K562 (cell line): ENCODE results near the gene PPP1R15A. TPM values are rescaled to one million over a fixed set of nuclear protein-coding genes. Genes with fewer than 3 reads are reported as not detected.

ENCODE experiments used
- ATAC-seq: fragments of 200-7000 bp; cut with Tn5 transposase; 3 replicates; pipeline ENCODE4 v1.9.1; 2020; ENCODE audit warnings: moderate library complexity
- BruUV-seq: library from RNA; stranded (reverse); fragments of 400-500 nt; replicated peaks from 2 replicates; lab custom pipeline; 2021; lab: Mats Ljungman, UMichigan
- CTCF ChIA-PET: fragments of 300-600 bp; formaldehyde crosslinking; extraction: SDS; loops from one replicate; lab custom pipeline; 2021; ENCODE audit warnings: low intra/inter-chr PET ratio; lab: Yijun Ruan, JAX
- POLR2A ChIA-PET: fragments of 300-600, 350-650 bp; sonication (Branson Sonifier 250); formaldehyde crosslinking; extraction: SDS; loops from one replicate; lab custom pipeline; 2021; ENCODE audit warnings: antibody characterized with exemption, inconsistent platforms; lab: Yijun Ruan, JAX
- DNase-seq, 4 experiments: peaks; one replicate each; pipeline versions ENCODE4 v3.0.0 to v3.0.0-alpha.2; 2011 to 2018; ENCODE audit warnings: low spot score in 3 of 4, mixed read lengths in 3 of 4; ENCODE audit errors: extremely low read depth in 1 of 4
- FAIRE-seq: peaks from 2 replicates; lab custom pipeline; 2011; peaks lifted over from hg19 to GRCh38; lab: Jason Lieb, UNC
- H2AFZ ChIP-seq: 2 replicates; pipeline ENCODE4 v1.6.0; 2011; ENCODE audit warnings: low read depth, low read length, control low read depth, inconsistent platforms
- H3K27ac ChIP-seq: fragments of 200-600 bp; 3 replicates; pipeline ENCODE4 v1.8.0; 2011; ENCODE audit warnings: low read depth, mild to moderate bottlenecking, control low read depth, inconsistent platforms, low read length, moderate library complexity, mixed read lengths; ENCODE audit errors: extremely low read depth
- H3K27me3 ChIP-seq, 2 experiments: fragments of 300-600 bp in 1 of 2; 2 replicates in 1 of 2; 3 replicates in 1 of 2; pipeline versions ENCODE4 v1.6.0 to v1.8.0; 2011; ENCODE audit warnings: inconsistent platforms in 2 of 2, low read length in 2 of 2, mild to moderate bottlenecking in 1 of 2, mixed read lengths in 1 of 2, moderate library complexity in 1 of 2; ENCODE audit not compliant: control insufficient read depth in 2 of 2, insufficient read depth in 2 of 2
- H3K36me3 ChIP-seq: fragments of 300-600 bp; 3 replicates; pipeline ENCODE4 v1.8.0; 2011; ENCODE audit warnings: mild to moderate bottlenecking, low read length, inconsistent platforms; ENCODE audit not compliant: control insufficient read depth, insufficient read depth
- H3K4me1 ChIP-seq, 2 experiments: fragments of 200-600 bp in 1 of 2; replicated peaks in 1 of 2; 2 replicates in 1 of 2; 3 replicates in 1 of 2; pipeline versions ENCODE4 v1.5.1 to v1.8.0; 2011; ENCODE audit warnings: inconsistent platforms in 2 of 2, low read length in 2 of 2, mild to moderate bottlenecking in 1 of 2, mixed read lengths in 1 of 2, moderate library complexity in 1 of 2; ENCODE audit not compliant: control insufficient read depth in 2 of 2, insufficient read depth in 2 of 2
- H3K4me2 ChIP-seq: 2 replicates; pipeline ENCODE4 v1.6.1; 2011; ENCODE audit warnings: low read length, control low read depth, inconsistent platforms, mixed read lengths; ENCODE audit not compliant: insufficient read depth
- H3K4me3 ChIP-seq: fragments of 200-600 bp; sonication (generic), shearing (Covaris generic); 2 replicates; pipeline ENCODE4 v1.5.1; 2016; ENCODE audit warnings: control low read depth, inconsistent platforms
- H3K79me2 ChIP-seq: fragments of 200-600 bp; 3 replicates; pipeline ENCODE4 v1.8.0; 2011; ENCODE audit warnings: low read length, inconsistent platforms; ENCODE audit not compliant: control insufficient read depth, insufficient read depth
- H3K9ac ChIP-seq, 2 experiments: 2 replicates each; pipeline versions ENCODE4 v1.6.0 to v1.6.1; 2011; ENCODE audit warnings: low read depth in 2 of 2, low read length in 2 of 2, control low read depth in 1 of 2, inconsistent platforms in 1 of 2, mild to moderate bottlenecking in 1 of 2, mixed read lengths in 1 of 2; ENCODE audit not compliant: insufficient read depth in 1 of 2
- H3K9me1 ChIP-seq: one replicate; pipeline ENCODE4 v1.6.0; 2011; ENCODE audit warnings: inconsistent platforms, mild to moderate bottlenecking, low read length, moderate library complexity; ENCODE audit not compliant: control insufficient read depth, insufficient read depth
- H3K9me3 ChIP-seq: replicated peaks from 2 replicates; pipeline ENCODE4 v1.5.1; 2011; ENCODE audit warnings: low read depth, low read length, inconsistent platforms; ENCODE audit not compliant: control insufficient read depth, insufficient read depth
- H4K20me1 ChIP-seq: replicated peaks from 2 replicates; pipeline ENCODE4 v1.6.1; 2011; ENCODE audit warnings: low read length, inconsistent platforms, mixed read lengths; ENCODE audit not compliant: control insufficient read depth, insufficient read depth
- BCL6 ChIP-seq: fragments of 250-450 bp; sonication (Bioruptor Pico); IDR thresholded peaks from 2 replicates; pipeline ENCODE4 v1.4.0; 2020
- LEF1 ChIP-seq: fragments of 450-650 bp; IDR thresholded peaks from 2 replicates; pipeline ENCODE4 v1.6.1; 2016; ENCODE audit warnings: mild to moderate bottlenecking
- MCM5 ChIP-seq: fragments of 450-650 bp; IDR thresholded peaks from 2 replicates; pipeline ENCODE4 v1.6.1; 2016; ENCODE audit warnings: low read depth
- MEF2D ChIP-seq: conservative IDR thresholded peaks from 2 replicates; pipeline ENCODE4 v1.6.1; 2016; ENCODE audit warnings: low read depth, missing genetic modification characterization, missing compliant biosample characterization
- NCOA6 ChIP-seq: fragments of 450-650 bp; IDR thresholded peaks from 2 replicates; pipeline ENCODE4 v1.6.1; 2017; ENCODE audit warnings: mild to moderate bottlenecking
- PHF21A ChIP-seq: fragments of 450-650 bp; IDR thresholded peaks from 2 replicates; pipeline ENCODE4 v1.6.1; 2017; ENCODE audit warnings: low read depth, borderline replicate concordance
- RBM39 ChIP-seq: fragments of 200-400 bp; formaldehyde crosslinking; optimal IDR thresholded peaks from 2 replicates; pipeline ENCODE3; 2018; ENCODE audit warnings: low read depth, low read length
- SETDB1 ChIP-seq: IDR thresholded peaks from one replicate; pipeline ENCODE4 v1.6.1; 2012; ENCODE audit warnings: low read length, control low read depth, inconsistent platforms
- ZBTB8A ChIP-seq: fragments of 450-650 bp; IDR thresholded peaks from 2 replicates; pipeline ENCODE4 v1.6.1; 2018; ENCODE audit warnings: mild to moderate bottlenecking, moderate library complexity; ENCODE audit not compliant: partially characterized antibody
- ZNF551 ChIP-seq: fragments of 250-450 bp; sonication (Bioruptor Pico); IDR thresholded peaks from 2 replicates; pipeline ENCODE4 v1.5.0; 2021; ENCODE audit warnings: mild to moderate bottlenecking, moderate library complexity
- ZNF76 ChIP-seq: fragments of 250-450 bp; sonication (Bioruptor Pico); IDR thresholded peaks from 2 replicates; pipeline ENCODE4 v1.4.0; 2020; ENCODE audit warnings: mild to moderate bottlenecking, moderate library complexity, borderline replicate concordance
- WGBS: fragments of 100-300 bp; shearing (Covaris generic); methylation state at CpG from one replicate; pipeline ENCODE4 v1.1.6; 2016; ENCODE audit warnings: low coverage, mixed read lengths; ENCODE audit not compliant: insufficient coverage; ENCODE audit errors: missing lambda C conversion rate; 5-methylcytosine and 5-hydroxymethylcytosine counted together
- in situ Hi-C: fragments of 300-500 bp; cut with MboI; formaldehyde crosslinking; loops from 4 replicates; pipeline ENCODE4 v1.15.0; 2018; ENCODE audit warnings: inconsistent platforms, mixed read lengths
- intact Hi-C: fragments of 100-400 bp; cut with micrococcal nuclease; formaldehyde crosslinking; loops from 2 replicates; pipeline ENCODE4 v1.14.2; 2022
- polyA plus RNA-seq, 8 experiments: library from polyadenylated mRNA; depleted of rRNA in 4 of 8; stranded (reverse) in 5 of 8; unstranded in 3 of 8; fragments of >200 nt; fragmentation: Nextera tagmentation in 2 of 8; fragmentation: Illumina TruSeq in 1 of 8; extraction: Ambion mirVana in 2 of 8; extraction: Trizol in 1 of 8; gene quantifications; 2 replicates each; pipeline versions ENCODE4 v1.2.1 to v1.2.3, GENCODE V29; 2011 to 2014; ENCODE audit warnings: inconsistent platforms in 1 of 8, missing spikeins in 1 of 8
- total RNA-seq, 7 experiments: library from RNA; depleted of rRNA in 6 of 7; stranded (reverse); fragments of >200 nt in 6 of 7; fragmentation: Illumina TruSeq in 2 of 7; extraction: Trizol in 2 of 7; gene quantifications; 2 replicates each; pipeline versions ENCODE4 v1.2.1 to v1.2.3, GENCODE V29; 2011 to 2021; ENCODE audit warnings: low replicate concordance in 1 of 7
- TF ChIP-seq, protein P1 (sequence below): fragments of 450-650 bp; IDR thresholded peaks from 2 replicates; pipeline ENCODE4 v1.6.1; 2016; ENCODE audit warnings: mild to moderate bottlenecking
- TF ChIP-seq, protein P2 (sequence below): IDR thresholded peaks from 2 replicates; pipeline ENCODE4 v1.6.1; 2012; ENCODE audit warnings: low read depth, low read length, improper control_type of control experiment, borderline replicate concordance
- TF ChIP-seq, protein P3 (sequence below): fragments of 200-800 bp; sonication (Bioruptor generic); IDR thresholded peaks from 2 replicates; pipeline ENCODE4 v1.6.1; 2017; ENCODE audit warnings: missing genetic modification characterization, missing compliant biosample characterization
- TF ChIP-seq, protein P4 (sequence below): conservative IDR thresholded peaks from 2 replicates; pipeline ENCODE4 v1.6.1; 2011; ENCODE audit warnings: low read depth, mild to moderate bottlenecking, low read length; ENCODE audit not compliant: control insufficient read depth
- TF ChIP-seq, protein P5 (sequence below): fragments of 250-450 bp; sonication (Bioruptor Pico); IDR thresholded peaks from 2 replicates; pipeline ENCODE4 v1.8.0; 2022; ENCODE audit warnings: inconsistent platforms, mild to moderate bottlenecking, moderate library complexity, borderline replicate concordance

The PPP1R15A gene
- total and polyA plus RNA-seq, 9 of the 15 experiments (the other 6 are each of a cell fraction or from before 2014, with no cell fraction given) = 0.42 to 73.7 (median 44.0) TPM

DNA sequence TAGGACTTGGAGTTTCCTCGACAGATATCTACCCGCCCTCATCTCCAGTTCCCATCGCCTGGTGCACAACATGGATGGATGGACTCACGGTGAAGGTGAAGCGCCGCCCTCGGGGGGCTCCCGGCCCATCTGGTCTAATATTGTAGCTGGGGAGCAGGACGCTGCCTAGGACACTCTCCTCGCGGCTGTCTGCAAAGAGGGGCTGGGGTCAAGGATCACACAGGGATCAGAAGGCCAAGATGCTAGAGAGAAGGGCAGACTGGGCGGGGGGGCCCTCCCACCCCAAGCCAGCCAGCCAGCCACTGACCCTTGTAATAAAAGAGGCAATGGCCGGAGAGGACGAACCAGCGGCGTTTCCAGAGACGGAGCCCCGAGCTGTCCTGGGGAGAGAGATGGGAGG, 10.9 kb upstream of the PPP1R15A start:
- H4K20me1 ChIP-seq = no peaks in the 10 kb centered on the region
- FAIRE-seq = no peak
- DNase-seq = no peak
- H3K9ac ChIP-seq = peak overlapping the region in 1 of 2 experiments; percentile 50; a peak in 1 of 4 replicates
- WGBS = 86% methylated on average over 18 of the region's 18 CpGs
- H3K27me3 ChIP-seq = no peaks in the 10 kb centered on the region
- no peaks in the 10 kb centered on the region for H3K9me1 ChIP-seq
- no peak for ATAC-seq
- H3K4me1 ChIP-seq = peaks cover 12 to 48% of the 10 kb centered on the region in 2 experiments; a peak in 4 of 5 replicates
- ChIA-PET CTCF (no interaction called here), POLR2A (interaction anchor here (3.9 kb wide), 1 partner anchor 15 kb away, joined by 96 read pairs; the partner anchor contains the start of gene PPP1R15A)
- intact Hi-C loops (no loop called here), in situ Hi-C loops (no loop called here)
- H3K9me3 ChIP-seq = no peaks in the 10 kb centered on the region
- peaks cover 4% of the 10 kb centered on the region; the same call in 2 of the 3 replicates for H3K79me2 ChIP-seq
- H2AFZ ChIP-seq = no peak overlapping the region
- H3K4me3 ChIP-seq = no peak overlapping the region
- no peak overlapping the region for H3K27ac ChIP-seq
- BruUV-seq = no TSS peak
- H3K4me2 ChIP-seq = no peak overlapping the region
- no peaks in the 10 kb centered on the region for H3K36me3 ChIP-seq
- TF ChIP-seq ZBTB8A = no peak
- TF ChIP-seq LEF1 = no peak
- TF ChIP-seq ZNF551 (CRISPR knock-in tag) = no peak
- no peak for TF ChIP-seq RBM39
- TF ChIP-seq ZNF76 (CRISPR knock-in tag) = no peak
- TF ChIP-seq, protein P1, sequence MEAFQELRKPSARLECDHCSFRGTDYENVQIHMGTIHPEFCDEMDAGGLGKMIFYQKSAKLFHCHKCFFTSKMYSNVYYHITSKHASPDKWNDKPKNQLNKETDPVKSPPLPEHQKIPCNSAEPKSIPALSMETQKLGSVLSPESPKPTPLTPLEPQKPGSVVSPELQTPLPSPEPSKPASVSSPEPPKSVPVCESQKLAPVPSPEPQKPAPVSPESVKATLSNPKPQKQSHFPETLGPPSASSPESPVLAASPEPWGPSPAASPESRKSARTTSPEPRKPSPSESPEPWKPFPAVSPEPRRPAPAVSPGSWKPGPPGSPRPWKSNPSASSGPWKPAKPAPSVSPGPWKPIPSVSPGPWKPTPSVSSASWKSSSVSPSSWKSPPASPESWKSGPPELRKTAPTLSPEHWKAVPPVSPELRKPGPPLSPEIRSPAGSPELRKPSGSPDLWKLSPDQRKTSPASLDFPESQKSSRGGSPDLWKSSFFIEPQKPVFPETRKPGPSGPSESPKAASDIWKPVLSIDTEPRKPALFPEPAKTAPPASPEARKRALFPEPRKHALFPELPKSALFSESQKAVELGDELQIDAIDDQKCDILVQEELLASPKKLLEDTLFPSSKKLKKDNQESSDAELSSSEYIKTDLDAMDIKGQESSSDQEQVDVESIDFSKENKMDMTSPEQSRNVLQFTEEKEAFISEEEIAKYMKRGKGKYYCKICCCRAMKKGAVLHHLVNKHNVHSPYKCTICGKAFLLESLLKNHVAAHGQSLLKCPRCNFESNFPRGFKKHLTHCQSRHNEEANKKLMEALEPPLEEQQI = no peak
- TF ChIP-seq, protein P2, sequence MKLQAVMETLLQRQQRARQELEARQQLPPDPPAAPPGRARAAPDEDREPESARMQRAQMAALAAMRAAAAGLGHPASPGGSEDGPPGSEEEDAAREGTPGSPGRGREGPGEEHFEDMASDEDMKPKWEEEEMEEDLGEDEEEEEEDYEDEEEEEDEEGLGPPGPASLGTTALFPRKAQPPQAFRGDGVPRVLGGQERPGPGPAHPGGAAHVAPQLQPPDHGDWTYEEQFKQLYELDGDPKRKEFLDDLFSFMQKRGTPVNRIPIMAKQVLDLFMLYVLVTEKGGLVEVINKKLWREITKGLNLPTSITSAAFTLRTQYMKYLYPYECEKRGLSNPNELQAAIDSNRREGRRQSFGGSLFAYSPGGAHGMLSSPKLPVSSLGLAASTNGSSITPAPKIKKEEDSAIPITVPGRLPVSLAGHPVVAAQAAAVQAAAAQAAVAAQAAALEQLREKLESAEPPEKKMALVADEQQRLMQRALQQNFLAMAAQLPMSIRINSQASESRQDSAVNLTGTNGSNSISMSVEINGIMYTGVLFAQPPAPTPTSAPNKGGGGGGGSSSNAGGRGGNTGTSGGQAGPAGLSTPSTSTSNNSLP = no peak
- no peak for TF ChIP-seq PHF21A
- TF ChIP-seq, protein P3, sequence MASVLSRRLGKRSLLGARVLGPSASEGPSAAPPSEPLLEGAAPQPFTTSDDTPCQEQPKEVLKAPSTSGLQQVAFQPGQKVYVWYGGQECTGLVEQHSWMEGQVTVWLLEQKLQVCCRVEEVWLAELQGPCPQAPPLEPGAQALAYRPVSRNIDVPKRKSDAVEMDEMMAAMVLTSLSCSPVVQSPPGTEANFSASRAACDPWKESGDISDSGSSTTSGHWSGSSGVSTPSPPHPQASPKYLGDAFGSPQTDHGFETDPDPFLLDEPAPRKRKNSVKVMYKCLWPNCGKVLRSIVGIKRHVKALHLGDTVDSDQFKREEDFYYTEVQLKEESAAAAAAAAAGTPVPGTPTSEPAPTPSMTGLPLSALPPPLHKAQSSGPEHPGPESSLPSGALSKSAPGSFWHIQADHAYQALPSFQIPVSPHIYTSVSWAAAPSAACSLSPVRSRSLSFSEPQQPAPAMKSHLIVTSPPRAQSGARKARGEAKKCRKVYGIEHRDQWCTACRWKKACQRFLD (CRISPR knock-in tag) = no peak
- TF ChIP-seq MEF2D (tag) = no peak
- TF ChIP-seq, protein P4, sequence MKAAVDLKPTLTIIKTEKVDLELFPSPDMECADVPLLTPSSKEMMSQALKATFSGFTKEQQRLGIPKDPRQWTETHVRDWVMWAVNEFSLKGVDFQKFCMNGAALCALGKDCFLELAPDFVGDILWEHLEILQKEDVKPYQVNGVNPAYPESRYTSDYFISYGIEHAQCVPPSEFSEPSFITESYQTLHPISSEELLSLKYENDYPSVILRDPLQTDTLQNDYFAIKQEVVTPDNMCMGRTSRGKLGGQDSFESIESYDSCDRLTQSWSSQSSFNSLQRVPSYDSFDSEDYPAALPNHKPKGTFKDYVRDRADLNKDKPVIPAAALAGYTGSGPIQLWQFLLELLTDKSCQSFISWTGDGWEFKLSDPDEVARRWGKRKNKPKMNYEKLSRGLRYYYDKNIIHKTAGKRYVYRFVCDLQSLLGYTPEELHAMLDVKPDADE = no peak
- TF ChIP-seq SETDB1 = no peak
- TF ChIP-seq MCM5 = no peak
- TF ChIP-seq, protein P5, sequence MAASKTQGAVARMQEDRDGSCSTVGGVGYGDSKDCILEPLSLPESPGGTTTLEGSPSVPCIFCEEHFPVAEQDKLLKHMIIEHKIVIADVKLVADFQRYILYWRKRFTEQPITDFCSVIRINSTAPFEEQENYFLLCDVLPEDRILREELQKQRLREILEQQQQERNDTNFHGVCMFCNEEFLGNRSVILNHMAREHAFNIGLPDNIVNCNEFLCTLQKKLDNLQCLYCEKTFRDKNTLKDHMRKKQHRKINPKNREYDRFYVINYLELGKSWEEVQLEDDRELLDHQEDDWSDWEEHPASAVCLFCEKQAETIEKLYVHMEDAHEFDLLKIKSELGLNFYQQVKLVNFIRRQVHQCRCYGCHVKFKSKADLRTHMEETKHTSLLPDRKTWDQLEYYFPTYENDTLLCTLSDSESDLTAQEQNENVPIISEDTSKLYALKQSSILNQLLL (CRISPR knock-in tag) = no peak
- no peak for TF ChIP-seq NCOA6
- TF ChIP-seq BCL6 (CRISPR knock-in tag) = no peak
